SK-N-SH (cell line): ENCODE measurements around the gene ZG16. TPM values are rescaled to one million over a fixed set of nuclear protein-coding genes. Genes with fewer than 3 reads are reported as not detected.
A peak's percentile ranks its signal among the peaks of the same experiment; 100 is the strongest.

Source experiments
- CTCF ChIA-PET: fragments of 300-600, 350-600 bp; formaldehyde crosslinking; extraction: SDS; loops from one replicate; lab custom pipeline; 2021; lab: Yijun Ruan, JAX
- POLR2A ChIA-PET: fragments of 350-600 bp; sonication (Branson Sonifier 250); formaldehyde crosslinking; extraction: SDS; loops from one replicate; lab custom pipeline; 2020; ENCODE audit warnings: antibody characterized with exemption, inconsistent platforms; lab: Yijun Ruan, JAX
- DNase-seq: peaks from one replicate; pipeline ENCODE4 v3.0.0; 2012
- H2AFZ ChIP-seq: fragments of 200-600 bp; sonication (generic); 2 replicates; pipeline ENCODE4 v1.8.1; 2016; ENCODE audit warnings: antibody characterized with exemption, mild to moderate bottlenecking, low read depth
- H3F3A ChIP-seq: fragments of 200-600 bp; sonication (generic); replicated peaks from 2 replicates; pipeline ENCODE3; 2016; ENCODE audit warnings: antibody characterized with exemption, mild to moderate bottlenecking; ENCODE audit not compliant: insufficient read depth
- H3K27ac ChIP-seq, 2 experiments: fragments of 200-500 bp in 1 of 2; fragments of 200-600 bp in 1 of 2; sonication (Bioruptor generic) in 1 of 2; sonication (generic), shearing (Covaris generic) in 1 of 2; 2 replicates each; pipeline versions ENCODE4 v1.5.1 to v1.6.1; 2014 to 2016; ENCODE audit warnings: low read depth in 2 of 2, inconsistent platforms in 1 of 2, low read length in 1 of 2, mild to moderate bottlenecking in 1 of 2, mixed read lengths in 1 of 2
- H3K27me3 ChIP-seq: fragments of 200-600 bp; sonication (generic), shearing (Covaris generic); 2 replicates; pipeline ENCODE4 v1.6.1; 2016; ENCODE audit warnings: mixed run types; ENCODE audit not compliant: insufficient read depth
- H3K36me3 ChIP-seq, 2 experiments: fragments of 200-500 bp in 1 of 2; fragments of 200-600 bp in 1 of 2; sonication (Bioruptor generic) in 1 of 2; sonication (generic) in 1 of 2; replicated peaks in 1 of 2; 2 replicates each; pipeline versions ENCODE3 to v1.5.1; 2014 to 2016; ENCODE audit warnings: low read length in 1 of 2, mild to moderate bottlenecking in 1 of 2; ENCODE audit not compliant: insufficient read depth in 2 of 2, control insufficient read depth in 1 of 2
- H3K4me1 ChIP-seq, 2 experiments: fragments of 200-500 bp in 1 of 2; fragments of 200-600 bp in 1 of 2; sonication (Bioruptor generic) in 1 of 2; sonication (generic), shearing (Covaris generic) in 1 of 2; 2 replicates each; pipeline versions ENCODE4 v1.5.1 to v1.6.1; 2014 to 2016; ENCODE audit warnings: low read depth in 1 of 2, low read length in 1 of 2, mixed run types in 1 of 2; ENCODE audit not compliant: insufficient read depth in 2 of 2, control insufficient read depth in 1 of 2
- H3K4me2 ChIP-seq: fragments of 200-600 bp; sonication (generic), shearing (Covaris generic); 2 replicates; pipeline ENCODE4 v1.6.1; 2017; ENCODE audit warnings: mixed run types
- H3K4me3 ChIP-seq, 2 experiments: fragments of 200-500 bp in 1 of 2; fragments of 200-600 bp in 1 of 2; sonication (Bioruptor generic) in 1 of 2; sonication (generic), shearing (Covaris generic) in 1 of 2; 2 replicates each; pipeline versions ENCODE4 v1.5.1 to v1.8.1; 2014 to 2016; ENCODE audit warnings: low read depth in 2 of 2, inconsistent platforms in 1 of 2, low read length in 1 of 2, mild to moderate bottlenecking in 1 of 2, mixed read lengths in 1 of 2, moderate library complexity in 1 of 2
- H3K79me2 ChIP-seq: fragments of 200-600 bp; sonication (generic); 2 replicates; pipeline ENCODE4 v1.8.1; 2017; ENCODE audit warnings: mild to moderate bottlenecking; ENCODE audit not compliant: insufficient read depth
- H3K9ac ChIP-seq: fragments of 200-600 bp; sonication (generic); 2 replicates; pipeline ENCODE4 v1.6.1; 2017; ENCODE audit warnings: mixed run types
- H3K9me2 ChIP-seq: fragments of 200-600 bp; sonication (generic); 2 replicates; pipeline ENCODE4 v1.6.1; 2017; ENCODE audit warnings: mixed run types
- H3K9me3 ChIP-seq: fragments of 200-600 bp; sonication (generic); 2 replicates; pipeline ENCODE4 v1.6.1; 2017; ENCODE audit warnings: mixed run types, mild to moderate bottlenecking, moderate library complexity
- H4K20me1 ChIP-seq: fragments of 200-600 bp; sonication (generic); 2 replicates; pipeline ENCODE4 v1.6.1; 2017; ENCODE audit warnings: mild to moderate bottlenecking, mixed run types; ENCODE audit not compliant: insufficient read depth
- ELF1 ChIP-seq: IDR thresholded peaks from 2 replicates; pipeline ENCODE4 v1.4.0; 2012
- EZH2phosphoT487 ChIP-seq: fragments of 200-600 bp; sonication (generic); IDR thresholded peaks from 2 replicates; pipeline ENCODE4 v1.6.1; 2017; ENCODE audit warnings: low read depth, mixed run types, mild to moderate bottlenecking, antibody characterized with exemption, moderate library complexity, borderline replicate concordance
- FOSL2 ChIP-seq: IDR thresholded peaks from 2 replicates; pipeline ENCODE4 v1.4.0; 2012; ENCODE audit warnings: low read depth, mild to moderate bottlenecking, moderate library complexity, borderline replicate concordance
- GABPA ChIP-seq: IDR thresholded peaks from 2 replicates; pipeline ENCODE4 v1.4.0; 2012; ENCODE audit warnings: low read depth, mild to moderate bottlenecking
- JUND ChIP-seq: IDR thresholded peaks from 2 replicates; pipeline ENCODE4 v1.4.0; 2012
- NRF1 ChIP-seq: IDR thresholded peaks from 2 replicates; pipeline ENCODE4 v1.6.1; 2012; ENCODE audit warnings: low read depth, mild to moderate bottlenecking, low read length
- POLR2AphosphoS5 ChIP-seq: IDR thresholded peaks from 2 replicates; pipeline ENCODE4 v1.6.1; 2012; ENCODE audit warnings: low read depth, low read length
- RAD21 ChIP-seq: IDR thresholded peaks from 2 replicates; pipeline ENCODE4 v1.6.1; 2012; ENCODE audit warnings: mild to moderate bottlenecking, low read length
- RCOR1 ChIP-seq: fragments of 150-350 bp; IDR thresholded peaks from 2 replicates; pipeline ENCODE4 v1.6.1; 2017; ENCODE audit warnings: antibody characterized with exemption, low read length
- RFX5 ChIP-seq: IDR thresholded peaks from 2 replicates; pipeline ENCODE4 v1.6.1; 2012; ENCODE audit warnings: mild to moderate bottlenecking, improper control_type of control experiment, low read length
- RXRA ChIP-seq: IDR thresholded peaks from 2 replicates; pipeline ENCODE4 v1.4.0; 2012; ENCODE audit warnings: low read depth, mild to moderate bottlenecking, borderline replicate concordance
- SMC3 ChIP-seq: IDR thresholded peaks from 2 replicates; pipeline ENCODE4 v1.6.1; 2012; ENCODE audit warnings: low read depth, low read length, improper control_type of control experiment
- TAF1 ChIP-seq: IDR thresholded peaks from 2 replicates; pipeline ENCODE4 v1.6.1; 2012; ENCODE audit warnings: low read depth, mild to moderate bottlenecking, low read length, moderate library complexity, borderline replicate concordance
- TCF12 ChIP-seq: IDR thresholded peaks from 2 replicates; pipeline ENCODE4 v1.4.0; 2012
- USF1 ChIP-seq: IDR thresholded peaks from 2 replicates; pipeline ENCODE4 v1.4.0; 2012; ENCODE audit warnings: low read depth, borderline replicate concordance
- YY1 ChIP-seq: IDR thresholded peaks from 2 replicates; pipeline ENCODE4 v1.4.0; 2012; ENCODE audit warnings: low read depth, mild to moderate bottlenecking
- WGBS: methylation state at CpG from one replicate; pipeline ENCODE4 v1.1.6; 2017; ENCODE audit warnings: low lambda C conversion rate; 5-methylcytosine and 5-hydroxymethylcytosine counted together
- polyA plus RNA-seq, 3 experiments: library from polyadenylated mRNA; depleted of rRNA; stranded (reverse); fragments of >200 nt; gene quantifications; 2 replicates each; pipeline ENCODE4 v1.2.3, GENCODE V29; 2012
- TF ChIP-seq, protein P1 (sequence below): IDR thresholded peaks from 2 replicates; pipeline ENCODE4 v1.4.0; 2012; ENCODE audit warnings: low read depth, borderline replicate concordance

ZG16 gene
- polyA plus RNA-seq, 1 of the 3 experiments (the other 2 are of a cell fraction) = not detected

GRCh38 chr16:29734786-29735185 is 43.3 kb upstream of the ZG16 start:
- 42% methylated on average over 1 of the region's 1 CpG for WGBS
- no peak overlapping the region for H3K9ac ChIP-seq
- H4K20me1 ChIP-seq = no peaks in the 10 kb centered on the region
- no peak overlapping the region for H3K4me2 ChIP-seq
- H3K4me3 ChIP-seq = no peak overlapping the region
- no peaks in the 10 kb centered on the region for H3F3A ChIP-seq
- H3K4me1 ChIP-seq = peaks cover 0 to 3% of the 10 kb centered on the region in 2 experiments; a peak in 1 of 4 replicates
- no peak for DNase-seq
- peaks cover 9% of the 10 kb centered on the region for H3K27me3 ChIP-seq
- no peaks in the 10 kb centered on the region for H3K9me2 ChIP-seq
- no peak for TF ChIP-seq FOSL2
- POLR2A ChIA-PET = no interaction called here
- no peak overlapping the region for H2AFZ ChIP-seq
- no peaks in the 10 kb centered on the region for H3K9me3 ChIP-seq
- H3K27ac ChIP-seq = no peak overlapping the region
- no peaks in the 10 kb centered on the region for H3K36me3 ChIP-seq
- CTCF ChIA-PET = no interaction called here
- no peaks in the 10 kb centered on the region for H3K79me2 ChIP-seq

DNA sequence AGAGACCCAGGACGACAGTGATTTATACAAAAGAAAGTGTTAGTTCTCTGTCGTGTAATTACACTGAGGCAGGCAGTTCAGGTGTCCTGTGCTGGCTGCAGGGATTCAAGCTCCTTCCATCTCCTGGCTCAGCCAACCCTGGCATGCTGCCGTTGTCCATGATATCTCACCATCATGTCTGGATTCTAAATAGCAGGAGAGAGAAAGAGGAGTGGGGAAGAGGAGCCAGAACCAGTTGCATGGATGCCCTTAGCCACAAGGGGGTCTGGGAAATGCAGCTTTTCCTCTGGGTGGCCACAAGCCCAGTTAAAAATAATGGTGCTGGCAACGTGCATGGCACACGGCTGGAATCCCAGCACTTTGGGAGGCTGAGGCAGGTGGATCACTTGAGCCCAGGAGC is 41.9 kb upstream of the ZG16 start:
- peaks cover 9% of the 10 kb centered on the region for H3K27me3 ChIP-seq
- no peaks in the 10 kb centered on the region for H3K36me3 ChIP-seq
- no peak overlapping the region for H3K27ac ChIP-seq
- DNase-seq = peak; percentile 53
- H3K4me1 ChIP-seq = peaks cover 0 to 3% of the 10 kb centered on the region in 2 experiments; a peak in 1 of 4 replicates
- H3K9ac ChIP-seq = no peak overlapping the region
- H3K4me3 ChIP-seq = no peak overlapping the region
- ChIA-PET CTCF (interaction anchor here (0.6 to 1.2 kb wide), 5 partner anchors 13 to 104 kb away, joined by 3 to 4 read pairs (median 3); partner anchors contain the start of gene PAGR1), POLR2A (no interaction called here)
- H2AFZ ChIP-seq = no peak overlapping the region
- no peaks in the 10 kb centered on the region for H3K79me2 ChIP-seq
- no peaks in the 10 kb centered on the region for H3K9me2 ChIP-seq
- H3K9me3 ChIP-seq = no peaks in the 10 kb centered on the region
- H4K20me1 ChIP-seq = no peaks in the 10 kb centered on the region
- H3K4me2 ChIP-seq = no peak overlapping the region
- 22% methylated on average over 4 of the region's 5 CpGs for WGBS
- TF ChIP-seq RAD21 (peak; percentile 23; the same call in 1 of the 2 replicates), RXRA (no peak)
- TF ChIP-seq, all 33 proteins: peak for 1
- H3F3A ChIP-seq = no peaks in the 10 kb centered on the region

GRCh38 chr16:29736764-29737163 is 41.3 kb upstream of the ZG16 start:
- no peak overlapping the region for H3K9ac ChIP-seq
- no peak overlapping the region for H3K4me2 ChIP-seq
- no peaks in the 10 kb centered on the region for H3K9me3 ChIP-seq
- H4K20me1 ChIP-seq = no peaks in the 10 kb centered on the region
- ChIA-PET CTCF (interaction anchor here (1.0 to 1.2 kb wide), 2 partner anchors 12 to 22 kb away, joined by 3 read pairs; no protein-coding TSS in a partner anchor), POLR2A (no interaction called here)
- H2AFZ ChIP-seq = no peak overlapping the region
- no peaks in the 10 kb centered on the region for H3K9me2 ChIP-seq
- no peaks in the 10 kb centered on the region for H3F3A ChIP-seq
- 78% methylated on average over 6 of the region's 6 CpGs for WGBS
- peaks cover 0 to 3% of the 10 kb centered on the region in 2 experiments; a peak in 1 of 4 replicates for H3K4me1 ChIP-seq
- no peaks in the 10 kb centered on the region for H3K79me2 ChIP-seq
- no peak for DNase-seq
- peaks cover 9% of the 10 kb centered on the region for H3K27me3 ChIP-seq
- TF ChIP-seq ELF1 (no peak), GABPA (no peak), SMC3 (no peak), POLR2AphosphoS5 (no peak), RFX5 (no peak), JUND (no peak), TCF12 (no peak), RCOR1 (no peak), YY1 (no peak), EZH2phosphoT487 (no peak), USF1 (no peak), NRF1 (no peak), TAF1 (no peak)
- TF ChIP-seq, protein P1, sequence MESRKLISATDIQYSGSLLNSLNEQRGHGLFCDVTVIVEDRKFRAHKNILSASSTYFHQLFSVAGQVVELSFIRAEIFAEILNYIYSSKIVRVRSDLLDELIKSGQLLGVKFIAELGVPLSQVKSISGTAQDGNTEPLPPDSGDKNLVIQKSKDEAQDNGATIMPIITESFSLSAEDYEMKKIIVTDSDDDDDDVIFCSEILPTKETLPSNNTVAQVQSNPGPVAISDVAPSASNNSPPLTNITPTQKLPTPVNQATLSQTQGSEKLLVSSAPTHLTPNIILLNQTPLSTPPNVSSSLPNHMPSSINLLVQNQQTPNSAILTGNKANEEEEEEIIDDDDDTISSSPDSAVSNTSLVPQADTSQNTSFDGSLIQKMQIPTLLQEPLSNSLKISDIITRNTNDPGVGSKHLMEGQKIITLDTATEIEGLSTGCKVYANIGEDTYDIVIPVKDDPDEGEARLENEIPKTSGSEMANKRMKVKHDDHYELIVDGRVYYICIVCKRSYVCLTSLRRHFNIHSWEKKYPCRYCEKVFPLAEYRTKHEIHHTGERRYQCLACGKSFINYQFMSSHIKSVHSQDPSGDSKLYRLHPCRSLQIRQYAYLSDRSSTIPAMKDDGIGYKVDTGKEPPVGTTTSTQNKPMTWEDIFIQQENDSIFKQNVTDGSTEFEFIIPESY = no peak
- TF ChIP-seq, all 33 proteins: peak for 0
- H3K4me3 ChIP-seq = no peak overlapping the region
- no peak overlapping the region for H3K27ac ChIP-seq
- no peaks in the 10 kb centered on the region for H3K36me3 ChIP-seq
